ENCODE data around the gene LPP.
A peak's percentile ranks its signal among the peaks of the same experiment; 100 is the strongest.
"Not testable (repeated sequence)": the region's sequence is repeated elsewhere in the genome, so short reads cannot be mapped to it uniquely, and the experiment has no call there.

The LPP gene

GRCh38 chr3:188417766-188418165 lies 263.8 kb downstream of the LPP start:
- DNase-seq (ENCODE audit: low read depth, low spot score) = no peak
- Histone ChIP-seq H3K9me3 (ENCODE audit: low read depth, low read length) (no peaks in the 10 kb centered on the region), H3K27ac (no peak overlapping the region), H3K9ac (ENCODE audit: insufficient read length) (no peak overlapping the region), H3K4me3 (no peak overlapping the region), H3K36me3 (ENCODE audit: insufficient read depth, low read length) (no peaks in the 10 kb centered on the region)
- TF ChIP-seq FOXP2 (optimal IDR thresholded peaks at IDR 0.05; ENCODE audit: control extremely low read depth, extremely low read length, insufficient read depth) (no peak), POLR2AphosphoS5 (IDR thresholded peaks at IDR 0.05; ENCODE audit: borderline replicate concordance, low read depth, low read length) (no peak), EZH2 (IDR thresholded peaks at IDR 0.05) (no peak)

GRCh38 chr3:188421151-188421821 lies 267.3 kb downstream of the LPP start:
- Histone ChIP-seq H3K9me3 (ENCODE audit: low read depth, low read length) (no peaks in the 10 kb centered on the region), H3K27ac (peak overlapping the region; percentile 62; the same call in 1 of the 2 replicates), H3K9ac (ENCODE audit: insufficient read length) (no peak overlapping the region), H3K4me3 (no peak overlapping the region), H3K36me3 (ENCODE audit: insufficient read depth, low read length) (no peaks in the 10 kb centered on the region)
- DNase-seq (ENCODE audit: low read depth, low spot score) = no peak
- TF ChIP-seq FOXP2 (optimal IDR thresholded peaks at IDR 0.05; ENCODE audit: control extremely low read depth, extremely low read length, insufficient read depth) (no peak), EZH2 (IDR thresholded peaks at IDR 0.05) (no peak), POLR2AphosphoS5 (IDR thresholded peaks at IDR 0.05; ENCODE audit: borderline replicate concordance, low read depth, low read length) (no peak)

GRCh38 chr3:188421836-188422540 lies 268.0 kb downstream of the LPP start:
- Histone ChIP-seq H3K9me3 (ENCODE audit: low read depth, low read length) (no peaks in the 10 kb centered on the region), H3K27ac (no peak overlapping the region), H3K4me3 (no peak overlapping the region), H3K9ac (ENCODE audit: insufficient read length) (no peak overlapping the region), H3K36me3 (ENCODE audit: insufficient read depth, low read length) (no peaks in the 10 kb centered on the region)
- no peak for DNase-seq (ENCODE audit: low read depth, low spot score)
- TF ChIP-seq EZH2 (IDR thresholded peaks at IDR 0.05) (no peak), FOXP2 (optimal IDR thresholded peaks at IDR 0.05; ENCODE audit: control extremely low read depth, extremely low read length, insufficient read depth) (no peak), POLR2AphosphoS5 (IDR thresholded peaks at IDR 0.05; ENCODE audit: borderline replicate concordance, low read depth, low read length) (no peak)

GRCh38 chr3:188427981-188428380 lies 274.0 kb downstream of the LPP start:
- H3K4me3 ChIP-seq; DNase-seq (ENCODE audit: low read depth, low spot score); H3K36me3 ChIP-seq (ENCODE audit: insufficient read depth, low read length); H3K9ac ChIP-seq (ENCODE audit: insufficient read length); H3K9me3 ChIP-seq (ENCODE audit: low read depth, low read length); H3K27ac ChIP-seq: not testable (repeated sequence)

GRCh38 chr3:188431040-188431439 lies 277.1 kb downstream of the LPP start:
- no peak overlapping the region for H3K27ac ChIP-seq
- H3K9me3 ChIP-seq (ENCODE audit: low read depth, low read length) = no peaks in the 10 kb centered on the region
- no peak overlapping the region for H3K4me3 ChIP-seq
- DNase-seq (ENCODE audit: low read depth, low spot score) = no peak
- no peaks in the 10 kb centered on the region for H3K36me3 ChIP-seq (ENCODE audit: insufficient read depth, low read length)
- no peak overlapping the region for H3K9ac ChIP-seq (ENCODE audit: insufficient read length)
- no peak for TF ChIP-seq EZH2 (IDR thresholded peaks at IDR 0.05)

- no peak overlapping the region for H3K9ac ChIP-seq (ENCODE audit: insufficient read length)
- no peak overlapping the region for H3K27ac ChIP-seq
Measured at GRCh38 chr3:188431553-188431952, 277.6 kb downstream of the LPP start.

GRCh38 chr3:188432802-188433520 lies 279.0 kb downstream of the LPP start:
- no peak overlapping the region for H3K27ac ChIP-seq
- no peak for DNase-seq (ENCODE audit: low read depth, low spot score)
- H3K9me3 ChIP-seq (ENCODE audit: low read depth, low read length) = no peaks in the 10 kb centered on the region
- TF ChIP-seq FOXP2 (optimal IDR thresholded peaks at IDR 0.05; ENCODE audit: control extremely low read depth, extremely low read length, insufficient read depth) = no peak
- TF ChIP-seq EZH2 (IDR thresholded peaks at IDR 0.05) = no peak
- no peak for TF ChIP-seq POLR2AphosphoS5 (IDR thresholded peaks at IDR 0.05; ENCODE audit: borderline replicate concordance, low read depth, low read length)
- H3K9ac ChIP-seq (ENCODE audit: insufficient read length) = no peak overlapping the region
- no peak overlapping the region for H3K4me3 ChIP-seq
- H3K36me3 ChIP-seq (ENCODE audit: insufficient read depth, low read length) = no peaks in the 10 kb centered on the region

More at GRCh38 chr3:188431553-188431952, 277.6 kb downstream of the LPP start:
- H3K9me3 ChIP-seq (ENCODE audit: low read depth, low read length) = no peaks in the 10 kb centered on the region
- H3K36me3 ChIP-seq (ENCODE audit: insufficient read depth, low read length) = no peaks in the 10 kb centered on the region
- DNase-seq (ENCODE audit: low read depth, low spot score) = no peak
- no peak overlapping the region for H3K4me3 ChIP-seq
- TF ChIP-seq EZH2 (IDR thresholded peaks at IDR 0.05) = no peak
- no peak for TF ChIP-seq FOXP2 (optimal IDR thresholded peaks at IDR 0.05; ENCODE audit: control extremely low read depth, extremely low read length, insufficient read depth)
- no peak for TF ChIP-seq POLR2AphosphoS5 (IDR thresholded peaks at IDR 0.05; ENCODE audit: borderline replicate concordance, low read depth, low read length)

- Histone ChIP-seq H3K9me3 (ENCODE audit: low read depth, low read length) (no peaks in the 10 kb centered on the region), H3K27ac (no peak overlapping the region), H3K9ac (ENCODE audit: insufficient read length) (no peak overlapping the region), H3K4me3 (no peak overlapping the region), H3K36me3 (ENCODE audit: insufficient read depth, low read length) (no peaks in the 10 kb centered on the region)
- no peak for DNase-seq (ENCODE audit: low read depth, low spot score)
- TF ChIP-seq POLR2AphosphoS5 (IDR thresholded peaks at IDR 0.05; ENCODE audit: borderline replicate concordance, low read depth, low read length) = no peak
- TF ChIP-seq FOXP2 (optimal IDR thresholded peaks at IDR 0.05; ENCODE audit: control extremely low read depth, extremely low read length, insufficient read depth) = no peak
- TF ChIP-seq EZH2 (IDR thresholded peaks at IDR 0.05) = no peak
Measured at GRCh38 chr3:188433521-188434150, 279.7 kb downstream of the LPP start.

Measured in SK-N-MC (cell line).